K562 (cell line): Measurements from ENCODE around the gene LAMTOR5. TPM values are rescaled to one million over a fixed set of nuclear protein-coding genes. Genes with fewer than 3 reads are reported as not detected.

Source experiments
- AFF4 ChIP-seq: sonication (generic); formaldehyde crosslinking; IDR thresholded peaks from 2 replicates; pipeline ENCODE4 v1.8.0; 2023; ENCODE audit warnings: mild to moderate bottlenecking, missing genetic modification reagents
- CAMTA2 ChIP-seq: fragments of 250-450 bp; sonication (Bioruptor Pico); conservative IDR thresholded peaks from 2 replicates; pipeline ENCODE4 v1.5.1; 2022
- CBX1 ChIP-seq: sonication (generic); IDR thresholded peaks from 2 replicates; pipeline ENCODE4 v1.6.1; 2016; ENCODE audit warnings: antibody characterized with exemption, low read depth, mild to moderate bottlenecking
- FOXK1 ChIP-seq: sonication (generic); formaldehyde crosslinking; IDR thresholded peaks from 2 replicates; pipeline ENCODE4 v1.8.0; 2022; ENCODE audit warnings: missing genetic modification reagents, mild to moderate bottlenecking, borderline replicate concordance
- GTF2E2 ChIP-seq: fragments of 200-800 bp; sonication (Bioruptor generic); IDR thresholded peaks from 2 replicates; pipeline ENCODE4 v1.6.1; 2016; ENCODE audit warnings: missing genetic modification characterization, missing compliant biosample characterization
- HMGN3 ChIP-seq: IDR thresholded peaks from 2 replicates; pipeline ENCODE4 v1.6.1; 2011; ENCODE audit warnings: borderline replicate concordance, low read depth, mild to moderate bottlenecking, mixed read lengths, low read length; ENCODE audit not compliant: insufficient read length; ENCODE audit errors: extremely low read depth
- KDM1A ChIP-seq, 2 experiments: fragments of 450-650 bp; IDR thresholded peaks; 2 replicates each; pipeline ENCODE4 v1.6.1; 2016; ENCODE audit warnings: mild to moderate bottlenecking in 2 of 2
- LARP7 ChIP-seq: fragments of 450-650 bp; IDR thresholded peaks from 2 replicates; pipeline ENCODE4 v1.6.1; 2016
- NCOA2 ChIP-seq, 2 experiments: fragments of 450-650 bp; IDR thresholded peaks; 2 replicates each; pipeline ENCODE4 v1.6.1; 2018; ENCODE audit warnings: mild to moderate bottlenecking in 2 of 2, moderate library complexity in 1 of 2; ENCODE audit not compliant: partially characterized antibody in 2 of 2
- RBM22 ChIP-seq: fragments of 200-400 bp; formaldehyde crosslinking; IDR thresholded peaks from 2 replicates; pipeline ENCODE4 v1.6.1; 2018; ENCODE audit warnings: low read length, low read depth; ENCODE audit not compliant: poor library complexity, severe bottlenecking
- SMARCB1 ChIP-seq: IDR thresholded peaks from 2 replicates; pipeline ENCODE4 v1.6.1; 2011; ENCODE audit warnings: improper control_type of control experiment, low read depth; ENCODE audit not compliant: insufficient read length
- TRIM24 ChIP-seq, 2 experiments: fragments of 450-650 bp; IDR thresholded peaks; 2 replicates each; pipeline ENCODE4 v1.6.1; 2016
- USF2 ChIP-seq: sonication (generic); formaldehyde crosslinking; IDR thresholded peaks from 2 replicates; pipeline ENCODE4 v1.5.0; 2020; ENCODE audit warnings: missing genetic modification reagents
- ZNF398 ChIP-seq: fragments of 250-450 bp; sonication (Bioruptor Pico); IDR thresholded peaks from 2 replicates; pipeline ENCODE4 v1.8.0; 2021; ENCODE audit warnings: moderate library complexity, mild to moderate bottlenecking, inconsistent platforms
- polyA plus RNA-seq, 8 experiments: library from polyadenylated mRNA; depleted of rRNA in 4 of 8; stranded (reverse) in 5 of 8; unstranded in 3 of 8; fragments of >200 nt; fragmentation: Nextera tagmentation in 2 of 8; fragmentation: Illumina TruSeq in 1 of 8; extraction: Ambion mirVana in 2 of 8; extraction: Trizol in 1 of 8; gene quantifications; 2 replicates each; pipeline versions ENCODE4 v1.2.1 to v1.2.3, GENCODE V29; 2011 to 2014; ENCODE audit warnings: inconsistent platforms in 1 of 8, missing spikeins in 1 of 8
- total RNA-seq, 7 experiments: library from RNA; depleted of rRNA in 6 of 7; stranded (reverse); fragments of >200 nt in 6 of 7; fragmentation: Illumina TruSeq in 2 of 7; extraction: Trizol in 2 of 7; gene quantifications; 2 replicates each; pipeline versions ENCODE4 v1.2.1 to v1.2.3, GENCODE V29; 2011 to 2021; ENCODE audit warnings: low replicate concordance in 1 of 7
- TF ChIP-seq, protein P1 (sequence below): fragments of 250-450 bp; sonication (Bioruptor Pico); IDR thresholded peaks from 2 replicates; pipeline ENCODE4 v1.5.0; 2020; ENCODE audit warnings: mild to moderate bottlenecking, borderline replicate concordance
- TF ChIP-seq, protein P2 (sequence below): sonication (generic); formaldehyde crosslinking; IDR thresholded peaks from 2 replicates; pipeline ENCODE4 v1.8.1; 2023; ENCODE audit warnings: mild to moderate bottlenecking, missing genetic modification reagents

Gene LAMTOR5
- total and polyA plus RNA-seq, 9 of the 15 experiments (the other 6 are each of a cell fraction or from before 2014, with no cell fraction given), result 118 to 712 (median 241) TPM

DNA sequence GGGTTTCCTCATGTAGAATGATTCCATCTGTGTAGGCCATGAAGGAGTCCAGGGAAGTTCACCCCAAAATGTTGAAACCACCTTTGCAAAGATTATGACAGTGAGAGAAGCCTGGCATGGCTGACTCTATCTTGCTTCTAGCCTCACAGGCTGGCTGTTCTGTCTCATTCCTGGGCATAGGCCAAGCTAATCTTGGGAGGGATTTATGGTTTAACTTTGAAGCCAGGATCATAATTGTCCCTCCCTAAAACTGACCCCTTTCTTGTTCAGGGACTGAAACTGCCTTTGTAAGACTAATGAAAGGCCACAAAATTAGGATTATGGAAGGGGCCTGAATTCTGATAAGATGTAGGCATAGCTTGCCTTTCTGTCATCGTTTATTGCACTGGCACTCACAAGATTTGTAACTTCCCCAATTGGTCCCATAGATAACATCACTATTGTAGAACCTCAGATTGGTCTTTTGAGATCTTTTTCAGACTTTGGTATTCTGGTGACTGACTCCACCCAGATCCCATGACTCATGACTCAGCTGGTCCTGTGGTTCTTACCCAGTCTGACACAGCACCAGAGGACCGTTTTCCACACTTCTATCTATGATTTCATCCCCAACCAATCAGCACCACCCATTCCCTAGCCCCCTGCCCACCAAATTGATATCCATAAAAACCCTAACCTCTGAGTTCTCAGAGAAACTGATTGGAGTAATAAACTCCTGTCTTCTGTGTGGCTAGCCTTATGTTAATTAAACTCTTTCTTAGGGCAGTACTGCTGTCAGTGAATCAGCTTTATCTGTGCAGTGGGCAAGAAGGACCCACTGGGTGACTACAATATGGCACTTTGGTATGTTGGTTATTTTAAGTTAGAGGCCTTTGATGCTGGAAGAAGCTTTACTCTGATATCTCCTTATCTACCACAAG, 13.6 kb upstream of the LAMTOR5 start (continued):
- TF ChIP-seq HMGN3 (no peak), RBM22 (no peak), LARP7 (no peak), CAMTA2 (CRISPR knock-in tag) (no peak), USF2 (CRISPR knock-in tag) (no peak), ZNF398 (CRISPR knock-in tag) (no peak), GTF2E2 (tag) (no peak), FOXK1 (CRISPR knock-in tag) (no peak), CBX1 (no peak), NCOA2 (IDR thresholded peaks at IDR 0.05; ENCODE audit: partially characterized antibody in 2 of 2) (no peak), SMARCB1 (no peak), AFF4 (CRISPR knock-in tag) (no peak), TRIM24 (IDR thresholded peaks at IDR 0.05) (peak; percentile 70 to 86), KDM1A (IDR thresholded peaks at IDR 0.05) (peak in 1 of 2 experiments; percentile 40; a peak in 1 of 4 replicates)
- TF ChIP-seq, protein P1, sequence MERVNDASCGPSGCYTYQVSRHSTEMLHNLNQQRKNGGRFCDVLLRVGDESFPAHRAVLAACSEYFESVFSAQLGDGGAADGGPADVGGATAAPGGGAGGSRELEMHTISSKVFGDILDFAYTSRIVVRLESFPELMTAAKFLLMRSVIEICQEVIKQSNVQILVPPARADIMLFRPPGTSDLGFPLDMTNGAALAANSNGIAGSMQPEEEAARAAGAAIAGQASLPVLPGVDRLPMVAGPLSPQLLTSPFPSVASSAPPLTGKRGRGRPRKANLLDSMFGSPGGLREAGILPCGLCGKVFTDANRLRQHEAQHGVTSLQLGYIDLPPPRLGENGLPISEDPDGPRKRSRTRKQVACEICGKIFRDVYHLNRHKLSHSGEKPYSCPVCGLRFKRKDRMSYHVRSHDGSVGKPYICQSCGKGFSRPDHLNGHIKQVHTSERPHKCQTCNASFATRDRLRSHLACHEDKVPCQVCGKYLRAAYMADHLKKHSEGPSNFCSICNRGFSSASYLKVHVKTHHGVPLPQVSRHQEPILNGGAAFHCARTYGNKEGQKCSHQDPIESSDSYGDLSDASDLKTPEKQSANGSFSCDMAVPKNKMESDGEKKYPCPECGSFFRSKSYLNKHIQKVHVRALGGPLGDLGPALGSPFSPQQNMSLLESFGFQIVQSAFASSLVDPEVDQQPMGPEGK (CRISPR knock-in tag), result no peak
- TF ChIP-seq, protein P2, sequence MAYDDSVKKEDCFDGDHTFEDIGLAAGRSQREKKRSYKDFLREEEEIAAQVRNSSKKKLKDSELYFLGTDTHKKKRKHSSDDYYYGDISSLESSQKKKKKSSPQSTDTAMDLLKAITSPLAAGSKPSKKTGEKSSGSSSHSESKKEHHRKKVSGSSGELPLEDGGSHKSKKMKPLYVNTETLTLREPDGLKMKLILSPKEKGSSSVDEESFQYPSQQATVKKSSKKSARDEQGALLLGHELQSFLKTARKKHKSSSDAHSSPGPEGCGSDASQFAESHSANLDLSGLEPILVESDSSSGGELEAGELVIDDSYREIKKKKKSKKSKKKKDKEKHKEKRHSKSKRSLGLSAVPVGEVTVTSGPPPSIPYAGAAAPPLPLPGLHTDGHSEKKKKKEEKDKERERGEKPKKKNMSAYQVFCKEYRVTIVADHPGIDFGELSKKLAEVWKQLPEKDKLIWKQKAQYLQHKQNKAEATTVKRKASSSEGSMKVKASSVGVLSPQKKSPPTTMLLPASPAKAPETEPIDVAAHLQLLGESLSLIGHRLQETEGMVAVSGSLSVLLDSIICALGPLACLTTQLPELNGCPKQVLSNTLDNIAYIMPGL (CRISPR knock-in tag), result no peak
